ENCODE measurements around the gene PANK4. TPM values are rescaled to one million over a fixed set of nuclear protein-coding genes. Genes with fewer than 3 reads are reported as not detected.

PANK4 gene
- total and polyA plus RNA-seq, 10 of the 15 experiments (the other 5 are each of a cell fraction or from before 2014, with no cell fraction given): 0.35 to 38.0 (median 18.6) TPM

GRCh38 chr1:2525920-2526823, at the start of gene PANK4 (continued):
- TF ChIP-seq SKIL (IDR thresholded peaks at IDR 0.05; ENCODE audit: low read depth, poor library complexity, severe bottlenecking) (no peak), JUND (IDR thresholded peaks at IDR 0.05; ENCODE audit: low read depth, low read length) (no peak), TCF12 (IDR thresholded peaks at IDR 0.05; ENCODE audit: low read depth, low read length) (0 out of 2 replicates have a peak, but pooled peaks have one; percentile 37), CEBPZ (IDR thresholded peaks at IDR 0.05; ENCODE audit: low read depth, low read length) (no peak), E4F1 (IDR thresholded peaks at IDR 0.05; ENCODE audit: borderline replicate concordance, partially characterized antibody) (no peak), EP300 (IDR thresholded peaks at IDR 0.05; ENCODE audit: borderline replicate concordance in 1 of 2, control insufficient read depth in 1 of 2, low read depth in 2 of 2, low read length in 2 of 2) (no peak), RELA (IDR thresholded peaks at IDR 0.05; ENCODE audit: borderline replicate concordance, partially characterized antibody) (peak; percentile 26), BRCA1 (IDR thresholded peaks at IDR 0.05; ENCODE audit: low read depth, low read length) (no peak), SRF (IDR thresholded peaks at IDR 0.05; ENCODE audit: low read depth in 2 of 2, low read length in 2 of 2) (0 out of 4 replicates have a peak, but pooled peaks of 1 of the 2 experiments have one; percentile 49), CTCF (IDR thresholded peaks at IDR 0.05 in 2 of 3, conservative IDR thresholded peaks at IDR 0.05 in 1 of 3; ENCODE audit: control insufficient read depth in 2 of 3, extremely low read depth in 1 of 3, insufficient read depth in 1 of 3, low read depth in 3 of 3, low read length in 3 of 3) (no peak), DPF2 (IDR thresholded peaks at IDR 0.05) (no peak), ZNF622 (IDR thresholded peaks at IDR 0.05) (no peak), RB1 (IDR thresholded peaks at IDR 0.05; ENCODE audit: borderline replicate concordance) (no peak; the same call in 1 of the 2 replicates), NFIC (IDR thresholded peaks at IDR 0.05; ENCODE audit: low read depth, low read length) (no peak)

Measured in GM12878 (cell line).